BJ (cell line): ENCODE data around the gene RABGAP1. TPM values are rescaled to one million over a fixed set of nuclear protein-coding genes. Genes with fewer than 3 reads are reported as not detected.
A peak's percentile ranks its signal among the peaks of the same experiment; 100 is the strongest.

Experiments used
- CTCF ChIA-PET: fragments of 350-600 bp; formaldehyde crosslinking; extraction: SDS; loops from one replicate; lab custom pipeline; 2021; ENCODE audit warnings: antibody characterized with exemption, inconsistent platforms; lab: Yijun Ruan, JAX
- POLR2A ChIA-PET: fragments of 300-600 bp; sonication (Branson Sonifier 250); formaldehyde crosslinking; extraction: SDS; loops from one replicate; lab custom pipeline; 2021; ENCODE audit warnings: antibody characterized with exemption; lab: Charles Lee
- DNase-seq: peaks from one replicate; pipeline ENCODE4 v3.0.0-alpha.2; 2011; ENCODE audit warnings: low read depth
- H3K27me3 ChIP-seq: 2 replicates; pipeline ENCODE4 v1.6.0; 2011; ENCODE audit warnings: low read length; ENCODE audit not compliant: control insufficient read depth, insufficient read depth
- H3K36me3 ChIP-seq: 2 replicates; pipeline ENCODE4 v1.5.1; 2011; ENCODE audit warnings: low read length; ENCODE audit not compliant: control insufficient read depth, insufficient read depth
- H3K4me3 ChIP-seq: 2 replicates; pipeline ENCODE4 v1.5.1; 2011; ENCODE audit warnings: low read depth, mild to moderate bottlenecking, control low read depth, low read length
- CTCF ChIP-seq: IDR thresholded peaks from 2 replicates; pipeline ENCODE4 v1.5.1; 2011; ENCODE audit warnings: low read depth, mild to moderate bottlenecking, control low read depth, inconsistent platforms, low read length, moderate library complexity; ENCODE audit not compliant: insufficient read depth
- polyA plus RNA-seq: library from polyadenylated mRNA; depleted of rRNA; stranded (reverse); fragments of >200 nt; gene quantifications from 2 replicates; pipeline ENCODE4 v1.2.3, GENCODE V29; 2011

RABGAP1 gene
- polyA plus RNA-seq, 1 experiment = 30.8 TPM

GRCh38 chr9:123070198-123070597 is 129.4 kb downstream of the RABGAP1 start:
- no peak for DNase-seq
- Histone ChIP-seq H3K27me3 (no peaks in the 10 kb centered on the region), H3K36me3 (0 out of 2 replicates have a peak, but pooled peaks cover 1% of the 10 kb centered on the region), H3K4me3 (no peak overlapping the region)
- ChIA-PET POLR2A (no interaction called here), CTCF (interaction anchor here (0.6 kb wide), 1 partner anchor 242 kb away, joined by 3 read pairs; no protein-coding TSS in a partner anchor)
- TF ChIP-seq CTCF = no peak

- no peak for TF ChIP-seq CTCF
- H3K4me3 ChIP-seq = no peak overlapping the region
- ChIA-PET POLR2A (interaction anchor here (0.5 kb wide), 1 partner anchor 18 kb away, joined by 3 read pairs; no protein-coding TSS in a partner anchor), CTCF (interaction anchor here (5.6 kb wide), 1 partner anchor 277 kb away, joined by 27 read pairs; no protein-coding TSS in a partner anchor)
- H3K27me3 ChIP-seq = no peaks in the 10 kb centered on the region
- H3K36me3 ChIP-seq = peaks cover 3% of the 10 kb centered on the region; the same call in 1 of the 2 replicates
- DNase-seq = no peak
These were observed 131.7 kb downstream of the RABGAP1 start for GRCh38 chr9:123072407-123072995.

- no peak for TF ChIP-seq CTCF
- CTCF ChIA-PET = interaction anchor here (1.0 to 5.6 kb wide), 4 partner anchors 10 to 276 kb away, joined by 3 to 27 read pairs (median 4); no protein-coding TSS in a partner anchor
- Histone ChIP-seq H3K27me3 (no peaks in the 10 kb centered on the region), H3K36me3 (peaks cover 4% of the 10 kb centered on the region; the same call in 1 of the 2 replicates), H3K4me3 (no peak overlapping the region)
- no peak for DNase-seq
- POLR2A ChIA-PET = no interaction called here
These were observed 132.6 kb downstream of the RABGAP1 start for GRCh38 chr9:123073441-123073840.

DNA sequence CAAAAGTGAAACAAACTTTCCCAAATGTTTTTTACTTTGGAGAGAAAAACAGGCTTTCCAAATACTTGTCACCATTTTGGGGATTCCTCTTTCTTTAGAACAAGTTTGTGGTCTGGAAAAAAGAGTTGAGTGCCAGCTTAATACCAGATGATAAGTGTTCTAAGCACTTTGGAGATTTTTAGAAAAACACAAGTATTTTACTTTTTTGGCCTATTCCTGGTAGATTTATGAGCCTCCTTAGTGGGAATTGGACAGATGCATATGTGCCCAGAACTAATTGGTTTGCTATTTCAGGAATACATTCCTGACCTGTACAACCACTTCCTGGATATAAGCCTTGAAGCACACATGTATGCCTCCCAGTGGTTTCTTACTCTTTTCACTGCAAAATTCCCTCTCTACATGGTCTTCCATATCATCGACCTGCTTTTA is 133.2 kb downstream of the RABGAP1 start:
- Histone ChIP-seq H3K27me3 (no peaks in the 10 kb centered on the region), H3K36me3 (peaks cover 5% of the 10 kb centered on the region; the same call in 1 of the 2 replicates), H3K4me3 (no peak overlapping the region)
- ChIA-PET POLR2A (no interaction called here), CTCF (interaction anchor here (1.0 to 5.6 kb wide), 6 partner anchors 10 to 275 kb away, joined by 3 to 27 read pairs (median 4); partner anchors contain the start of gene GPR21)
- peak; percentile 24; the same call in 1 of the 2 replicates for TF ChIP-seq CTCF
- DNase-seq = peak; percentile 84

- Histone ChIP-seq H3K36me3 (peaks cover 6% of the 10 kb centered on the region; the same call in 1 of the 2 replicates), H3K4me3 (no peak overlapping the region), H3K27me3 (no peaks in the 10 kb centered on the region)
- no peak for DNase-seq
- ChIA-PET POLR2A (interaction anchor here (0.6 kb wide), 1 partner anchor 169 kb away, joined by 3 read pairs; no protein-coding TSS in a partner anchor), CTCF (interaction anchor here (1.0 to 5.6 kb wide), 4 partner anchors 10 to 275 kb away, joined by 3 to 27 read pairs (median 4); partner anchors contain the start of gene GPR21)
- TF ChIP-seq CTCF = no peak
These were observed 133.8 kb downstream of the RABGAP1 start for GRCh38 chr9:123074628-123075027.
